ENCODE data around the gene FBXO40.

DNA sequence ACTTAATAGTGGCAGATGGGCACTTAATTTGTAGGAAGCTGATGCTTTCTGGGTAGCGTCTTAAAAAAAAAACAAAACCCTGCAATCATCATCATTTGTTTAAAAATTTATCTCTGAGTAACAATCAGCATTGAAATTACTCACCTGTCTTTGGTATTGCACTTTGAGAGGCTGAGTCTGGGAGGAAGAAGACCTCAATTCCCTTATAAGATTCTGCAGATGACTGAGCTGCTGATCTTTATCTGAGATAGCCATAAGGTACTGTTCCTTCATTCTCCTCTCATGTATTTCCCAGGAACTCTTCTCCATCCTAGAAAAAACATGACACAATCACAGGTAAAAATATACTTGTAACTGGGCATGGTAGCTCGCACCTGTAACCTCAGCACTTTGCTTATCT lies 84.0 kb downstream of the FBXO40 start:
- TF ChIP-seq EP300 (IDR thresholded peaks at IDR 0.05): no peak
- TF ChIP-seq, protein P1, sequence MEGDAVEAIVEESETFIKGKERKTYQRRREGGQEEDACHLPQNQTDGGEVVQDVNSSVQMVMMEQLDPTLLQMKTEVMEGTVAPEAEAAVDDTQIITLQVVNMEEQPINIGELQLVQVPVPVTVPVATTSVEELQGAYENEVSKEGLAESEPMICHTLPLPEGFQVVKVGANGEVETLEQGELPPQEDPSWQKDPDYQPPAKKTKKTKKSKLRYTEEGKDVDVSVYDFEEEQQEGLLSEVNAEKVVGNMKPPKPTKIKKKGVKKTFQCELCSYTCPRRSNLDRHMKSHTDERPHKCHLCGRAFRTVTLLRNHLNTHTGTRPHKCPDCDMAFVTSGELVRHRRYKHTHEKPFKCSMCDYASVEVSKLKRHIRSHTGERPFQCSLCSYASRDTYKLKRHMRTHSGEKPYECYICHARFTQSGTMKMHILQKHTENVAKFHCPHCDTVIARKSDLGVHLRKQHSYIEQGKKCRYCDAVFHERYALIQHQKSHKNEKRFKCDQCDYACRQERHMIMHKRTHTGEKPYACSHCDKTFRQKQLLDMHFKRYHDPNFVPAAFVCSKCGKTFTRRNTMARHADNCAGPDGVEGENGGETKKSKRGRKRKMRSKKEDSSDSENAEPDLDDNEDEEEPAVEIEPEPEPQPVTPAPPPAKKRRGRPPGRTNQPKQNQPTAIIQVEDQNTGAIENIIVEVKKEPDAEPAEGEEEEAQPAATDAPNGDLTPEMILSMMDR (IDR thresholded peaks at IDR 0.05): no peak
- TF ChIP-seq POLR2A (IDR thresholded peaks at IDR 0.05): no peak
